A204.1 (cell line): ENCODE measurements around the gene COX6A2.
"Not testable (repeated sequence)": the region's sequence is repeated elsewhere in the genome, so short reads cannot be mapped to it uniquely, and the experiment has no call there.

Experiments
- FAIRE-seq: peaks from 2 replicates; lab custom pipeline; 2012; peaks lifted over from hg19 to GRCh38; lab: Jason Lieb, UNC

Gene COX6A2

DNA sequence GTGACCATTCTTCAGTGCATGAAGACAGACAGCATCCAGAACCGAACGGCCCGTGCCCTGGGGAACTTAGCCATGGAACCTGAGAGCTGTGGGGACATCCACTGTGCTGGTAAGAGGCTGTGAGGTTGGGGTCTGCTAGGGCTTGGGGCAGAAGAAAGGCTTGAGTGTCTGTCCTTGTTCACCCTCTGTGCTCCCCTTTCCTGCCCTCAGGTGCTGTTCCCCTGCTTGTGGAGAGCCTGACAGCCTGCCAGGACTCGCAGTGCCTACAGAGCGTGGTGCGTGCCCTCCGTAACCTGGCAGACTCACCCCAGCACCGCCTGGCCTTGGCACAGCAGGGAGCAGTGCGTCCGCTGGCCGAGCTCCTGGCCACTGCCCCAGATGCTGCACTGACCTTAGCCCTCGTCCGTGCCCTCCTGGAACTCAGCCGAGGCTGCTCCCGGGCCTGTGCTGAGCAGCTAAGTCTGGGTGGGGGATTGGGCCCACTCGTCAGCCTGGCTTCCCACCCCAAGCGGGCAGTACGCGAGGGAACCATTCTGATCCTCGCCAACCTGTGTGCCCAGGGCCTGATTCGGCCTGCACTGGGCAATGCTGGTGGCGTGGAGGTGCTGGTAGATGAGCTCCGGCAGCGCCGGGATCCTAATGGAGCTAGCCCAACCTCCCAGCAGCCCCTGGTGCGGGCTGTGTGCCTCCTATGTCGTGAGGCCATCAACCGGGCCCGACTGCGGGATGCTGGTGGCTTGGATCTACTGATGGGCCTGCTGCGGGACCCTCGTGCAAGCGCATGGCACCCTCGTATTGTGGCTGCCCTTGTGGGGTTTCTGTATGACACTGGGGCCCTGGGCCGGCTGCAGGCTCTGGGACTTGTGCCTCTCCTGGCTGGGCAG is 34.0 kb upstream of the COX6A2 start:
- no peak for FAIRE-seq

DNA sequence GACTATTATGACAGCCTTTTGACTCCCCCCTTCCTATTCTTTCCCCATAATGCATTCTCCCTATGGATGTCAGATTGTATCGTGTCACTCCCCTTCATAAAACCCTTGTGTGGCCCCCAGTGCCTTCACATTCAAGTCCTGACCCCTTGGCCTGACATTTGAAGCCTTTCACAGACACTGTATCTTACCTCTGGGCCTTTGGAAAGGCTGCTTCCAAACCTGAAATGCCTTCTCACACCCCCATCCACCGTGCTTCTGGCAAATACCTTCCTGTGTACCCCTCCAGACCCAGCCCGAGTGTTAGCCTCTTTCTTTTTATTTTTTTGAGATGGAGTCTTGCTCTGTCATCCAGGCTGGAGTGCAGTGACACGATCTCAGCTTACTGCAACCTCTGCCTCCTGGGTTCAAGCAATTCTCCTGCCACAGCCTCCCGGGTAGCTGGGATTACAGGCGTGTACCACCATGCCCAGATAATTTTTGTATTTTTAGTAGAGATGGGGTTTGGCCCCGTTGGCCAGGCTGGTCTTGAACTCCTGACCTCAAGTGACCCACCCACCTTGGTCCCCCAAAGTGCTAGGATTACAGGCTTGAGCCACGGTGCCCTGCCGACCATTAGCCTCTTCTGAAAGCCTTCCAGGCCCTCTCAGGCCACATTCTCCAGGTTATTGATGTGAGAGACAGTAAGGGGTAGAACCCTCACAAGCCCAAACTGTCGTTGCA is 33.2 kb upstream of the COX6A2 start:
- no peak for FAIRE-seq

DNA sequence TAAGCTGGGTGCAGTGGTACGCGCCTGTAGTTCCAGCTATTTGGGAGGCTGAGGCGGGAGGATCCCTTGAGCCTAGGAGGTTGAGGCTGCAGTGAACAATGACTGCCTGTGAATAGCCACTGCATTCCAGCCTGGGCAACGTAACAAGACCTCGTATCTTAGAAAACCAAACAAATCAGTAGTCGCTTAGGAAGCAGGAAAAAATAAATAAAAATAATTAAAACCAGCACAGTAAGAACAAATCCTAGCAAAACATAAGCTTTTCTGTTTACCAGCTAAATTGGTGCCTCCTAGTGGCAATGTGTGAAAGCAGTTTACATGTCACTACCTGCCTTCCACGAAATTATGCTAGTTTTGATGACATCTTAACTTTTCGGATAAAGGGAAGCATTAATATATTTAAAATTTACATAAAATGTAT is 32.4 kb upstream of the COX6A2 start:
- FAIRE-seq, result peak; percentile 76

DNA sequence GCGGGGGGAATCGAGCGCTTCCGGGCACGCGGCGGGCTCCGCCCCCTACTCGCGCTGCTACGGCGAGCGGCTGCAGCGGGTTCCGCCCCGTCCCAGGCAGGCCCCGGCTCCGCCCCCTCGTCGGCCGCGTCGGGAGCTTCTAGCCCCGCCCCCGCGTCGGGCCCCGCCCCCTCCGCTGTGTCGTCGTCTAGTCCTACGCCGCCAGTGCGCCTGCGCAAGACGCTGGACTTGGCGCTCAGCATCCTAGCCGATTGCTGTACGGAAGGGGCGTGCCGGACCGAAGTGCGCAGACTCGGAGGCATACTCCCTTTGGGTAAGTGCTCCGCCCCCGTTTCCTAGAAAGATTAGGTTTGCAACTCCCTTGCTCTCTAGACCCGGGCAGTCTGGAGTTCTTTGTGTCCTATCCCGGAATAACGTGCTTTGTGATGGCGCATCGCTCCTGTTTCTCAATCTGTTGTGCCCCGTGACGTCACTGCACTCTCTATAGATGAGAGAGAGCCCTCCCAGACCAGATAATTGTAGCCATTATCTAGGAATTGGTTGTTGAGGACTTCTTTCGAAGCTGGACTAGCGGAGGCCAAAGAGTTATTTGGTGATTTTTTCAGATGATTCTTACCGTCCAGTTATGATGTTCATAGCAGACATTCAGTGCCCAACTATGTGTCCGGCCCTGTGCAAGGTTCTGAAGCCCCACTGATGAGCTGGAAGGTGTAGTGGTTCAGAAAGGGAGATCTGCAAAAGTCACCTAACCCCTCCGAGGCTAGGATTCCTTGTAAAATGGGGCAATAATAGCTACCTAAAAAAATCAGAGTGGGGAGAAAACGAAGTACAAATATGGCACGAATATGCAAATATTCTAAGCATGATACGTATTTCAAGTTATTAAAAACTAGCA is 31.8 kb upstream of the COX6A2 start:
- FAIRE-seq, result peak; percentile 74

DNA sequence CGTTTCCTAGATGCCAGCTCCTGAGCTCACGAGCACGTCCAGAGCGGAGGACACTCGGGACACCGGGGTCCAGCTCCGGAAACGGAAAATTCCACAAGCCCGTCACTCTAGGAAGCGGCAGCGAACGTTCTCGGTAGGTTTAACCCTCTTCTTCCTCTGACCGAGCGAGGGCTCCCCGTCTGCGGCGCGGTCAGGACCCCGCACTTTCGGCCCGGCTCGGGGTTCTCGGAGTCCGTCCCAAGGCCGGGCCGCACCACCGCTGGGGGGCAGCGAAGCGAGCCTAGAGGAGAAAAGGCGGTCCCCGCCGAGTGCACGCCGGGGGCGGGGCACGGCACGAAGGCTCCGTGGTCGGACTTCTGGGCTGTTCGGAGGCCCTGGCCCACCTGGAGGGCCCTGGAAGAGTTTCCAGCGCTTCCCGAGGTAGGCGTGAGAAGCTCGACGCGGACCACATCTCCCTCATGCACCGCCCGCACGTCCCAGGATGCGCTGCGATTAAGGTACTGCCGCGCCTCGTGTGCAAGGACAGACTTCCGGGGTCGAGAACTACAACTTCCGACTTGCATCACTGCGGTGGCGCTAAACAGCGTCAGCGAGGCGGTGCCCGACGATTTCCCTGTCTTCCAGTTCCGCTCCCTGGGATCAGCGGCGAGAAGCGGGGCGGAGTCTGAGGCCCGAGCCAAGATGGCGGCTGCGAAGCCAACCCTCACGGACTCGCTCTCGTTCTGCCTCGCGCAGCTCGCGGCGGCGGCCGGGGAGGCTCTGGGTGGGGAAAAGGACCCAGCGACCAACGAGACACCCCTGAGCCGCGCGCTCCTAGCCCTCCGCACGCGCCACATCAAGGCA is 30.9 kb upstream of the COX6A2 start, which contains the start of gene ARMC5:
TSS of gene ARMC5 (plus strand) at position 658 of the 843 bp plus-strand sequence. CDS start at position 682, 24 bp downstream.
- peak; percentile 82 for FAIRE-seq

DNA sequence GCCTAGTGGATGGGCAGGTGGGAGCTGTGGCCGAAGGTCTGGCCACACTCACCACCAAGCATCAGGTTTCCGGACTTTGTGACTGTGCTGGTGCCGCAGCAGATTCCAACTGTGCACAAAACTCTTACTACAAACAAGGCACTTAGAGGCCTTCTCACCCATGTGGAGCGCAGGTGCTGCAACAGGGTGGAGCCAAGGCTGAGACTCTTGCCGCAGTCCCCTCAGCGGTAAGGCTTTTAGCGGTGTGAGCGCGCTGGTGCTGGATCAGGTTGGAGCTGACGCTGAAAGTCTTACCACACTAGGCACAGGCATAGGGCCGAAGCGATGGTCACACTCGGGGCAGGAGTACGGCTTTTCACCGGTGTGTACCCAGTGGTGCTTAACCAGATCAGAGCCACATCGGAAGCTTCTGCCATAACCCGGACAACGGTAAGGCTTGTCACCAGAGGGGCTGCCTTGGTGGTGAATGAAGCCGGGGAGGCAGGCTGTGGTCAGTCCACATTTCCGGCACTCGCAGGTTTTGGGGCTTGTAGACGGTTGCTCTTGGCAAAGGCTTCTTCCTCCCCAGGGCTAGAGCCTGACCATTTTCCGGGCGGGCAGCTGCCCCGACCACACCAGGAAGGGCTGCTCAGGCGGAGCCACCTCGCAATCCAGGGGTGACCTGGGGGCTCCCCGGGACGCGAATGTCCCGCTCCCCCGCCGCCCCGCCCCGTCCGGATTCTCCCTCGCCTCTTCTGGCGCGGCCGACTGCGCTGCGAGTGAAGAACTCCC is 30.1 kb upstream of the COX6A2 start:
- no peak for FAIRE-seq

DNA sequence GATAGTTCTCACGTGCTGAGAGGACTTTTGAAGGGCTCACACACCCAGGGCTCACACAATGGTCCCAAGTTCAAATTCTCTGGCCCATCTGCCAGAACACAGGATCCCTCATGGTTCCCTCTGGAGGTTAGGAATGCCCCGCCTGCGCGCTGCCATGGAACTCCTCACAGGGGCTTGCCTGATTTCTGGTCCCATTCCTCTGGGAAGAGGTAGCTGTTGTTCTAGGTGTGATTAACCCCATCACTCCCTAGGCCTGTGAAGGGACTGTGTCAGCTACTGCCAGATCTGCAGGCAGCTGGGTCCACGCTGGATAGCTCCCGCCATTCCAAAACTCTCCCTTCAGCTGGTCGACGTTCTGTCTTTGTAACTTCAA is 28.8 kb upstream of the COX6A2 start:
- FAIRE-seq, result no peak

DNA sequence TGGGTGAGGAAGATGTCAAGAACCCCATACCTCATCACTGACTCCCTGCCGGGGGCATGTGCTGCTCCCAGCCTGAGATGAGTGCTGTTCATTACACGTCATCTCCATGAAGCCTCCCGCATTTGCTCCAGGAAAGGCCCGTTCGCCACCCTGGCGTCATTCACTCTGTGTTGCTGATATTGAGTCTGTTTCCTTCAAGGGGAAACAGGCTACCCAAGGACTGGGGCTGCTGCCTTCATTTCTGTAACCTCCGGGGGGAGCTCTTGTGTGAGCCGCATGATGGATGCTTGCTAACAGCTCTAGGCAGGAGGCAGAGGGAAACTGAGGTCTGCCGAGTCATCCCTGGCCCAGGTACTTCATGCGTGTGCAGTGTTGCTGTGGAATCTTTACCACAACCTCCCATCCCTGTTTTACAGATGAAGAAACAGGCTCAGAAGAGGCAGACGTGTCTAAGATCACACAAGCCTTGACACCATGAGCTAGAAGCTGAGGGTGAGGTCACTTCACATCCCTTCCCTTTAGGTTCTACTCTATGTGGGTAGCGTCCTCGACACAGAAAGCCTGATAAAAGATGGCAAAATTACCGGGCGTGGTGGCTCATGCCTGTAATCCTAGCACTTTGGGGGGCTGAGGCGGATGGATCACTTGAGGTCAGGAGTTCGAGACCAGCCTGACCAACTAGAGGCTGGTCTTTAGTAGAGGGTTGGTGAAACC is 27.6 kb upstream of the COX6A2 start:
- no peak for FAIRE-seq

DNA sequence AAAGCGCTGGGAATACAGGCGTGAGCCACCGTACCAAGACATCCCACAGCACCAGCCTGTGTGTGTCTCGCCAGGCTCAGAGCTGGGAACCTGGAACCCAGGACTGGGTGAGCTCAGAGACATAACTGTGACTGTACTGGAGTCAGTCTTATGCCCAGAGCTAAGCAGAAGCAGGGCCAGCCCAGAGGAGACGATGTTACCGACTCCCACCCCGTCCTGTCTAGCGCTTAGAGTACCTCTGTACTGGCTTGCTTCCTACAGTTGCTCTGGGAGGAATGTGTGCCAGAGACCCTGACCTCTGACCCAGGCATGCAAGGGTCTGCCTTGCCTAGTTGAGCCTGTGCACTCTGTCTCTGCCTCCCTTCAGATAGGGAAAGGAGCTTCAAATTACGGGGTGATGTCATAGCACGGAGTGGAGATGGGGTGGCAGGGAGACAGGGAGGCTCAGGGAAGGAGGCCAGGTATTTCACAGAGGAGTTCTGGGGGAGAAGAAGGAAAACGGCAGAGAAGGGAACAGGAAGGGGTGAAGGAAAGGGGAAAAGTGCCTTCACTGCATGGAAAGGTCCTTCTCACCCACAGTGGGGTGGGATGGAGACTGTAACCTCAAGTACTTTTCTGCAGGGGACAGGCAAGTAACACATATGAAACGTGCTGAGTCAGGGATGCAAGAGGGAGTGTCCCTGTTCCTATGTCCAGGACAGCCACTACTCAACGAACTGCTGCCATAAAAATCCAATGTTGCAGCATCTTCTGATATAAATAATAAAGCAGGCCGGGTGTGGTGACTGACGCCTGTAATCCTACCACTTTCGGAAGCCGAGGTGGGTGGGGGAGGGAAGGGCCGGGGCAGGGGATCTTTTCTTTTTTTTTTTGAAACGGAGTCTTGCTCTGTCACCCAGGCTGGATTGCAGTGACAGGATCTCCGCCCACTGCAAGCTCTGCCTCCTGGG is 25.4 kb upstream of the COX6A2 start:
- no peak for FAIRE-seq

DNA sequence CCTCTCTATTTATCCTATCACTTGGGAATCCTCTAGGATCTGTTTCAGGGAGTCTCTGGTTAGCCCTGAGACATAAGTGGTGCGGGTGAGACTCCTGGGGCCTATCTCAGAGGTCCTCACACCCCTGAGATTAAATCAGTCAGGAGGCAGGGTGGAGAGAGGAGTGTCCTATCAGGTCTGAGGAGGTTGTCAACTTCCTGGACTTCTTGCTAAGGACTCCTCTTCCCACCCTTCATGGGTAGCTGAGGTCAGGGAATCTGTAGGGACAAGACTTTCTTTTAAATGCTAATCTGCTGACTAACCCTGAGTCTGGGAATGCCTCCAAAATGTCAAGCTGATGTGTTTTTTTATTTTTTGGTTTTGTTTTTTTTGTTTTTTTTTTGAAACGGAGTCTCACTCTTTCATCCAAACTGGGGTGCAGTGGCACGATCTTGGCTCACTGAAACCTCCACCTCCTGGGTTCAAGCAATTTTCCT is 24.5 kb upstream of the COX6A2 start:
- no peak for FAIRE-seq

DNA sequence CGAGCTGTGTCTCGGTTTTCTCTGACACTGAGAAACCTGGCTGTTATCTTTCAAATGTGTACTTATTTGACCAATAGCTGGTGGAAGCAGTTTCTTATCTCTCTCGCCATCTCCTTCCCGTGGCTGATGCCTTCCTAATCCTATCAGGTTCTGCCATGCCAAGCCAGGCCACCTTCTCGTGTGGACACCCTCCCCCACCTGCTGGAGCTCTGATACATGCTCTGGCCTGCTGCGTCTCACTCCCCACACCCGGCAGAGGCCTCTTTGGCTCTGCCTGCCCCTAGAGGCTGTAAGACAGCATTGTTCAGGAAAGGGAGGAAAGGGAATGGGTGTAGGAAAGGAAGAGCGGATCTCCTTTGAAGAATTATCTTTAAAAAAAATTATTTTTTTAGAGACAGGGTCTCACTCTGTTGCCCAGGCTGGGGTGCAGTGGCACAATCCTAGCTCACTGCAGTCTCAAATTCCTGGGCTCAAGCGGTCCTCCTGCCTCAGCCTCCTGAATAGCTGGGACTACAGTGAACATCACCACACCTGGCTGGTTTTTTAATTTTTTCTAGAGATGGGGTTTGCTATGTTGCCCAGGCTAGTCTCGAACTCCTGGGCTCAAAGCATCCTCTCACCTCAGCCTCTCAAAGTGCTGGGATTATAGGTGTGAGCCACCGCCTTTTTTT is 23.7 kb upstream of the COX6A2 start:
- no peak for FAIRE-seq

DNA sequence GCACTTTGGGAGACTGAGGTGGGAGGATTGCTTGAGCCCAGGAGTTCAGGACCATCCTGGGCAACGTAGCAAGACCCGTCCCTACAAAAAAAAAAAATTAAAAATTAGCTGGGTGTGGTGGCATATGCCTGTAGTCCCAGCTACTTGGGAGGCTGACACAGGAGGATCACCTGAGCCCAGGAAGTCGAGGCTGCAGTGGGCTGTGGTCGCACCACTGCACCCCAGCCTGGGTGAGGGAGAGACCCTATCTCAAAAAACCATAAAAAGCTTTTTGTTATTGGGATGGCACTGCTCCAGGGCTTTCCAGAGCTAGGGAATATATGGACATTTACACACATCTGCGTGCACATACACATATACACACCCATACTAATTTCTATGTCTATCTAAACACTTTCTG is 23.0 kb upstream of the COX6A2 start:
- no peak for FAIRE-seq

DNA sequence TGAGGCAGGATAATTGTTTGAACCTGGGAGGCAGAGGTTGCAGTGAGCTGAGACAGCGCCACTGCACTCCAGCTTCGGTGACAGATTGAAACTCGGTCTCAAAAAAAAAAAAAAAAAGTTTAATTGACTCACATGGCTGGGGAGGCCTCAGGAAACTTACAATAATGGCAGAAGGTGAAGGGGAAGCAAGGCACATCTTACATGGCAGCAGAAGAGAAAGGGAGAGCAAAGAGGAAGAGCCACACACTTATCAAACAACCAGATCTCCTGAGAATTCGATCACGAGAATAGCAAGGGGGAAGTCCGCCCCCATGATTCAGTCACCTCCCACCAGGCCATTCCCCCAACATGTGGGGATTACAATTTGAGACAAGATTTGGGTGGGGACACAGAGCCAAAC is 17.8 kb upstream of the COX6A2 start:
- not testable (repeated sequence) for FAIRE-seq

DNA sequence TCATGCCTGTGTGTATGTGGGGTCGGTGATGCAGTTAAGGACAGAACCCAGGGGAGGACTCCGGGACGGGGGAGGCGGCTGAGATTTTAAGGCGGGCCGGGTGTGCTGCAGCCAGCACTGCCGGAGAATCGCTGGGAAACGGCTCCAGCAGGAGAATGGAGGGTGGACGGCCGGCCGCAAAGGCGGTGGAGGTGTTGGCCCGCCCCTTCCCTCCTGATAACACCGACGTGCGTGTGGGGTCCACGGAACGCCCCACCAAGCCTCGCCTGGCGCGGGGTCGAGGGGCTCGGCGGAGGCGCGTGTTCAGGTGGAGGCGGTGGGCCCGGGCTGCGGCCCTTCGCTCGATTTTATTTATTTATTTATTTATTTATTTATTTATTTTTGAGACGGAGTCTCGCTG is 13.8 kb upstream of the COX6A2 start:
- FAIRE-seq, result no peak

DNA sequence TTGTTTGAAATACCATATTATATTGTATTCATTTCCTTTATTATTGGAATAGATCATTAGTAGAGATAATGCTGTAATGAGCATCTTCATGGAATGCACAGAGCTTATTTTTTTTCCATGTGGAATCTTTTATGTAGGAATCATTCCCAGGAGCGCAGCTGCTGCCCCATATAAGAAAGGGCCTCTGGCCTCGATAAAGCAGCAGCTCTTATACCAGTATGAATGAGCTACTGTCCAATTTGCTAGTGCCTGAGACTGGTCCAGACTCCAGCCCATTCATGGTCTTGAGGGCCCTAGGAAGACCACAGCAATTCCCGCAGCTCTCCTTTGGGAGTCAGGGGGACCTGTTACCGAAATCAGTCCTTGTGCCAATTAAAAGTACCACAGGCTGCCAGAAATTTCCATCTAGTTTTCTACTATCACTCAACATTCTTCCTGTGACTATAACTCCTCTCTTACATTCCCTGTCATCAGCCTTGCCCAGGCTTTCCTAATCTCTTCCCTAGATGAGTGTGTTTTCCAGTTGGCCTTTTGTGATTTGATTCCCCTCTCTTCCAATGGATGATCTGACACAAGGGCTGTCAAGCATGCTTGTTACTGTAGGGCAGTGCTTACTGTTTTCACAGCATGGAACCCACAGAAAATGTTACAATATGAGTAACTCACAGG is 12.5 kb upstream of the COX6A2 start:
- no peak for FAIRE-seq

DNA sequence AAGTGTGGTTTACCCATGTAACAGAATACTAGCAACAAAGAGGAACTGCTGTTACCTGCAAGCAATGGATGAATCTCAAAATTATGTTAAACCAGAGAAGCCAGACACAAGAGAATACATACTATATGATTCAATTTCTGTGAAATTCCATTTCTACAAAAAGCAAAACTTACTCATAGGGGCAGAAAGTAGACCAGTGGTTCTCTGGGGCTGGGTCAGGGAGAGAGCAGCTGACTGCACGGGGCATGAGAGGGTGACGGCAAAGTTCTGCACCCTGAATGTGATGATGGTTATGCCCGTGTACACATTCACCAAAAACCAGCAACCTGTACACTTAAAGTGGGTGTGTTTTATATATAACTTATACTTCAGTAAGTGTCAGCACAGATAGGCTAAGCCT is 11.4 kb upstream of the COX6A2 start:
- no peak for FAIRE-seq

DNA sequence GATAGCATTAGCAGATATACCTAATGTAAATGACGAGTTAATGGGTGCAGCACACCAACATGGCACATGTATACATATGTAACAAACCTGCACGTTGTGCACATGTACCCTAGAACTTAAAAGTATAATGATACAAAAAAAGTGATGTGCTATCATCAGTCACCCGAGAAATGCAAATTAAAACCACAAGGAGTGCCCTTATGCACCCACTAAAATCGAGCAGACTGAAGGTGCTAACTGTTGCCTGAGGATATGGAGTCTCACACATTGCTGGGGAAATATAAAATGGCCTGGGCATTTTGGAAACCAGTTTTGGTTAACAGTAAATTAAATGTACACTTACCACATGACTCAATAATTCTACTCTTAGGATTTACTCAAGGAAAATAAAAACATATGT is 10.9 kb upstream of the COX6A2 start:
- FAIRE-seq, result not testable (repeated sequence)

DNA sequence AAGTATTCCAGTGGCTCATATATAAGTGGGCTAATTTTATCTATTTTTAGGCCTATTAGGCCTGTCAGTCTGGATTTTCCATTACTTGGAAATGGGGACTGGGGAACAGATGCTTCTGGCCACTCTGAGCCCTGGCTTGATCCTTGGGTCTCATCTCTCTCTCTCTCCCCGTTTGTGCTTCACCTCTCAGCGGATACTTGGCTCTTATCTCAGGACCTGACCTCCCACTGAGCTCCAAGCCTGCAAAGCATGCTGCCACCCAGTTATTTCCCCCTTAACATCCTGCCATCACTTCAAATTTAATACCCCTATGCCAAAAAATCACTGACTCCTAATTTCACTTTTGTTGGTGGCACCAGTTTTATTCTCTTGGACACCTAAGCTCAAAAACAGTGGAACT is 10.3 kb upstream of the COX6A2 start:
- FAIRE-seq, result no peak
